PC-3 (cell line): ENCODE results near the gene GALNT10. TPM values are rescaled to one million over a fixed set of nuclear protein-coding genes. Genes with fewer than 3 reads are reported as not detected.

ENCODE experiments used
- ATAC-seq: fragments of 200-7000 bp; cut with Tn5 transposase; 2 replicates; pipeline ENCODE4 v1.9.1; 2020; ENCODE audit warnings: mild to moderate bottlenecking, moderate library complexity
- BruUV-seq: library from RNA; stranded (reverse); fragments of 400-500 nt; replicated peaks from 2 replicates; lab custom pipeline; 2021; lab: Mats Ljungman, UMichigan
- CTCF ChIA-PET: fragments of 300-600 bp; sonication (Branson Sonifier 250); formaldehyde crosslinking; loops from one replicate; lab custom pipeline; 2022; ENCODE audit warnings: antibody characterized with exemption; lab: Charles Lee
- POLR2A ChIA-PET: fragments of 300-600 bp; sonication (Branson Sonifier 250); formaldehyde crosslinking; loops from one replicate; lab custom pipeline; 2022; ENCODE audit warnings: antibody characterized with exemption; ENCODE audit not compliant: unreplicated experiment; lab: Charles Lee
- DNase-seq: peaks from one replicate; pipeline ENCODE4 v3.0.0-alpha.2; 2015
- H2AFZ ChIP-seq: fragments of 300-600 bp; sonication (generic); 2 replicates; pipeline ENCODE4 v1.6.0; 2016; ENCODE audit warnings: antibody characterized with exemption, low read length
- H3F3A ChIP-seq: fragments of 300-600 bp; sonication (generic); one replicate; pipeline ENCODE4 v1.6.0; 2017; ENCODE audit warnings: antibody characterized with exemption, low read length, control low read depth, mild to moderate bottlenecking; ENCODE audit not compliant: unreplicated experiment
- H3K27ac ChIP-seq: fragments of 300-600 bp; sonication (generic); 2 replicates; pipeline ENCODE4 v1.5.1; 2016; ENCODE audit warnings: mild to moderate bottlenecking, low read length
- H3K27me3 ChIP-seq: fragments of 300-600 bp; sonication (generic); 2 replicates; pipeline ENCODE4 v1.6.1; 2016; ENCODE audit warnings: low read length, mixed read lengths
- H3K36me3 ChIP-seq: fragments of 300-600 bp; sonication (generic); 2 replicates; pipeline ENCODE4 v1.6.1; 2016; ENCODE audit warnings: low read depth, mixed run types, low read length, mixed read lengths
- H3K4me1 ChIP-seq: fragments of 300-600 bp; sonication (generic); 2 replicates; pipeline ENCODE4 v1.5.1; 2016; ENCODE audit warnings: low read length; ENCODE audit not compliant: insufficient read depth
- H3K4me2 ChIP-seq: fragments of 300-600 bp; sonication (generic); 2 replicates; pipeline ENCODE4 v1.6.0; 2016; ENCODE audit warnings: low read length
- H3K4me3 ChIP-seq: fragments of 300-600 bp; sonication (generic); 2 replicates; pipeline ENCODE4 v1.5.1; 2016; ENCODE audit warnings: mild to moderate bottlenecking, low read length, mixed read lengths
- H3K79me2 ChIP-seq: fragments of 300-600 bp; sonication (generic); 2 replicates; pipeline ENCODE4 v1.6.1; 2017; ENCODE audit warnings: low read length, mixed read lengths
- H3K9ac ChIP-seq: fragments of 300-600 bp; sonication (generic); 2 replicates; pipeline ENCODE4 v1.6.0; 2016; ENCODE audit warnings: mild to moderate bottlenecking, low read length
- H3K9me2 ChIP-seq: fragments of 300-600 bp; sonication (generic); replicated peaks from 2 replicates; pipeline ENCODE4 v1.6.1; 2016; ENCODE audit warnings: mixed run types, low read length, mixed read lengths
- H3K9me3 ChIP-seq: fragments of 300-600 bp; sonication (generic); 2 replicates; pipeline ENCODE4 v1.6.1; 2016; ENCODE audit warnings: low read length, mixed read lengths
- H4K20me1 ChIP-seq: fragments of 300-600 bp; sonication (generic); 2 replicates; pipeline ENCODE4 v1.6.1; 2016; ENCODE audit warnings: low read length, mixed read lengths
- CTCF ChIP-seq: fragments of 300-600 bp; sonication (generic); conservative IDR thresholded peaks from 2 replicates; pipeline ENCODE4 v1.5.1; 2017; ENCODE audit warnings: antibody characterized with exemption, low read depth, mild to moderate bottlenecking, low read length
- EZH2 ChIP-seq: fragments of 300-600 bp; sonication (generic); IDR thresholded peaks from one replicate; pipeline ENCODE4 v1.6.1; 2017; ENCODE audit warnings: antibody characterized with exemption, mild to moderate bottlenecking, low read length; ENCODE audit not compliant: unreplicated experiment
- EZH2phosphoT487 ChIP-seq: fragments of 300-600 bp; sonication (generic); IDR thresholded peaks from 2 replicates; pipeline ENCODE4 v1.6.1; 2018; ENCODE audit warnings: mild to moderate bottlenecking, antibody characterized with exemption, low read length, borderline replicate concordance
- intact Hi-C: fragments of 100-400 bp; cut with micrococcal nuclease; formaldehyde crosslinking; loops from 2 replicates; pipeline ENCODE4 v1.9.0; 2023
- total RNA-seq: library from RNA; depleted of rRNA; stranded (reverse); fragments of >200 nt; gene quantifications from 2 replicates; pipeline ENCODE4 v1.2.3, GENCODE V29; 2014

GALNT10 gene
- total RNA-seq, 1 experiment from 2014 or later = 46.2 TPM

GRCh38 chr5:154429341-154429740 is 238.8 kb downstream of the GALNT10 start:
- BruUV-seq = no TSS peak
- H3K4me2 ChIP-seq = no peak overlapping the region
- H3K36me3 ChIP-seq = no peaks in the 10 kb centered on the region
- TF ChIP-seq EZH2phosphoT487 = no peak
- no peak for TF ChIP-seq EZH2
- TF ChIP-seq CTCF = no peak
- no peaks in the 10 kb centered on the region for H3K4me1 ChIP-seq
- no peaks in the 10 kb centered on the region for H3F3A ChIP-seq
- no peaks in the 10 kb centered on the region for H3K27me3 ChIP-seq
- CTCF ChIA-PET = no interaction called here
- H3K27ac ChIP-seq = no peak overlapping the region
- no peaks in the 10 kb centered on the region for H3K9me3 ChIP-seq
- H3K4me3 ChIP-seq = no peak overlapping the region
- H4K20me1 ChIP-seq = no peaks in the 10 kb centered on the region
- no peaks in the 10 kb centered on the region for H3K9me2 ChIP-seq
- intact Hi-C loops = no loop called here
- POLR2A ChIA-PET = no interaction called here
- no peak for DNase-seq
- H3K79me2 ChIP-seq = no peaks in the 10 kb centered on the region
- H2AFZ ChIP-seq = no peak overlapping the region
- no peak for ATAC-seq
- H3K9ac ChIP-seq = no peak overlapping the region

GRCh38 chr5:154430466-154430865 is 239.9 kb downstream of the GALNT10 start:
- no peak for DNase-seq
- CTCF ChIA-PET = no interaction called here

More at GRCh38 chr5:154430466-154430865, 239.9 kb downstream of the GALNT10 start:
- Histone ChIP-seq H3K4me2 (no peak overlapping the region), H3K27me3 (no peaks in the 10 kb centered on the region), H3K4me1 (no peaks in the 10 kb centered on the region), H3K36me3 (no peaks in the 10 kb centered on the region), H3K9me2 (no peaks in the 10 kb centered on the region), H2AFZ (no peak overlapping the region), H3F3A (no peaks in the 10 kb centered on the region), H4K20me1 (no peaks in the 10 kb centered on the region), H3K79me2 (no peaks in the 10 kb centered on the region), H3K9ac (no peak overlapping the region), H3K9me3 (no peaks in the 10 kb centered on the region), H3K27ac (no peak overlapping the region), H3K4me3 (no peak overlapping the region)
- intact Hi-C loops = no loop called here
- BruUV-seq = no TSS peak
- ATAC-seq = no peak
- TF ChIP-seq CTCF (no peak), EZH2phosphoT487 (no peak), EZH2 (no peak)
- POLR2A ChIA-PET = no interaction called here
